K562 (cell line): ENCODE measurements around the gene HTRA3. TPM values are rescaled to one million over a fixed set of nuclear protein-coding genes. Genes with fewer than 3 reads are reported as not detected.

Experiments used
- ATAC-seq: fragments of 200-7000 bp; cut with Tn5 transposase; 3 replicates; pipeline ENCODE4 v1.9.1; 2020; ENCODE audit warnings: moderate library complexity
- BruUV-seq: library from RNA; stranded (reverse); fragments of 400-500 nt; replicated peaks from 2 replicates; lab custom pipeline; 2021; lab: Mats Ljungman, UMichigan
- CTCF ChIA-PET: fragments of 300-600 bp; formaldehyde crosslinking; extraction: SDS; loops from one replicate; lab custom pipeline; 2021; ENCODE audit warnings: low intra/inter-chr PET ratio; lab: Yijun Ruan, JAX
- POLR2A ChIA-PET: fragments of 300-600, 350-650 bp; sonication (Branson Sonifier 250); formaldehyde crosslinking; extraction: SDS; loops from one replicate; lab custom pipeline; 2021; ENCODE audit warnings: antibody characterized with exemption, inconsistent platforms; lab: Yijun Ruan, JAX
- DNase-seq, 4 experiments: peaks; one replicate each; pipeline versions ENCODE4 v3.0.0 to v3.0.0-alpha.2; 2011 to 2018; ENCODE audit warnings: low spot score in 3 of 4, mixed read lengths in 3 of 4; ENCODE audit errors: extremely low read depth in 1 of 4
- FAIRE-seq: peaks from 2 replicates; lab custom pipeline; 2011; peaks lifted over from hg19 to GRCh38; lab: Jason Lieb, UNC
- H2AFZ ChIP-seq: 2 replicates; pipeline ENCODE4 v1.6.0; 2011; ENCODE audit warnings: low read depth, low read length, control low read depth, inconsistent platforms
- H3K27ac ChIP-seq: fragments of 200-600 bp; 3 replicates; pipeline ENCODE4 v1.8.0; 2011; ENCODE audit warnings: low read depth, mild to moderate bottlenecking, control low read depth, inconsistent platforms, low read length, moderate library complexity, mixed read lengths; ENCODE audit errors: extremely low read depth
- H3K27me3 ChIP-seq, 2 experiments: fragments of 300-600 bp in 1 of 2; 2 replicates in 1 of 2; 3 replicates in 1 of 2; pipeline versions ENCODE4 v1.6.0 to v1.8.0; 2011; ENCODE audit warnings: inconsistent platforms in 2 of 2, low read length in 2 of 2, mild to moderate bottlenecking in 1 of 2, mixed read lengths in 1 of 2, moderate library complexity in 1 of 2; ENCODE audit not compliant: control insufficient read depth in 2 of 2, insufficient read depth in 2 of 2
- H3K36me3 ChIP-seq: fragments of 300-600 bp; 3 replicates; pipeline ENCODE4 v1.8.0; 2011; ENCODE audit warnings: mild to moderate bottlenecking, low read length, inconsistent platforms; ENCODE audit not compliant: control insufficient read depth, insufficient read depth
- H3K4me1 ChIP-seq, 2 experiments: fragments of 200-600 bp in 1 of 2; replicated peaks in 1 of 2; 2 replicates in 1 of 2; 3 replicates in 1 of 2; pipeline versions ENCODE4 v1.5.1 to v1.8.0; 2011; ENCODE audit warnings: inconsistent platforms in 2 of 2, low read length in 2 of 2, mild to moderate bottlenecking in 1 of 2, mixed read lengths in 1 of 2, moderate library complexity in 1 of 2; ENCODE audit not compliant: control insufficient read depth in 2 of 2, insufficient read depth in 2 of 2
- H3K4me2 ChIP-seq: 2 replicates; pipeline ENCODE4 v1.6.1; 2011; ENCODE audit warnings: low read length, control low read depth, inconsistent platforms, mixed read lengths; ENCODE audit not compliant: insufficient read depth
- H3K4me3 ChIP-seq: fragments of 200-600 bp; sonication (generic), shearing (Covaris generic); 2 replicates; pipeline ENCODE4 v1.5.1; 2016; ENCODE audit warnings: control low read depth, inconsistent platforms
- H3K79me2 ChIP-seq: fragments of 200-600 bp; 3 replicates; pipeline ENCODE4 v1.8.0; 2011; ENCODE audit warnings: low read length, inconsistent platforms; ENCODE audit not compliant: control insufficient read depth, insufficient read depth
- H3K9ac ChIP-seq, 2 experiments: 2 replicates each; pipeline versions ENCODE4 v1.6.0 to v1.6.1; 2011; ENCODE audit warnings: low read depth in 2 of 2, low read length in 2 of 2, control low read depth in 1 of 2, inconsistent platforms in 1 of 2, mild to moderate bottlenecking in 1 of 2, mixed read lengths in 1 of 2; ENCODE audit not compliant: insufficient read depth in 1 of 2
- H3K9me1 ChIP-seq: one replicate; pipeline ENCODE4 v1.6.0; 2011; ENCODE audit warnings: inconsistent platforms, mild to moderate bottlenecking, low read length, moderate library complexity; ENCODE audit not compliant: control insufficient read depth, insufficient read depth
- H3K9me3 ChIP-seq: replicated peaks from 2 replicates; pipeline ENCODE4 v1.5.1; 2011; ENCODE audit warnings: low read depth, low read length, inconsistent platforms; ENCODE audit not compliant: control insufficient read depth, insufficient read depth
- H4K20me1 ChIP-seq: replicated peaks from 2 replicates; pipeline ENCODE4 v1.6.1; 2011; ENCODE audit warnings: low read length, inconsistent platforms, mixed read lengths; ENCODE audit not compliant: control insufficient read depth, insufficient read depth
- BMI1 ChIP-seq: fragments of 150-350 bp; IDR thresholded peaks from 2 replicates; pipeline ENCODE4 v1.6.1; 2014; ENCODE audit warnings: low read length
- KLF1 ChIP-seq: fragments of 450-650 bp; IDR thresholded peaks from 2 replicates; pipeline ENCODE4 v1.6.1; 2016; ENCODE audit warnings: missing genetic modification characterization, missing compliant biosample characterization
- TOE1 ChIP-seq, 2 experiments: fragments of 450-650 bp in 1 of 2; sonication (generic) in 1 of 2; formaldehyde crosslinking in 1 of 2; IDR thresholded peaks; 2 replicates each; pipeline versions ENCODE4 v1.7.1 to v1.8.0; 2016 to 2022; ENCODE audit warnings: borderline replicate concordance in 2 of 2, mild to moderate bottlenecking in 2 of 2, antibody characterized with exemption in 1 of 2, inconsistent platforms in 1 of 2, low read depth in 1 of 2, missing genetic modification reagents in 1 of 2, moderate library complexity in 1 of 2
- ZBED1 ChIP-seq: IDR thresholded peaks from 2 replicates; pipeline ENCODE4 v1.6.1; 2014
- ZC3H8 ChIP-seq: fragments of 450-650 bp; IDR thresholded peaks from 2 replicates; pipeline ENCODE4 v1.6.1; 2017
- ZFP30 ChIP-seq: fragments of 250-450 bp; sonication (Bioruptor Pico); IDR thresholded peaks from 2 replicates; pipeline ENCODE4 v1.8.0; 2022; ENCODE audit warnings: moderate library complexity, mild to moderate bottlenecking, inconsistent platforms, borderline replicate concordance
- ZFP36 ChIP-seq: fragments of 150-350 bp; IDR thresholded peaks from 2 replicates; pipeline ENCODE4 v1.6.1; 2018; ENCODE audit warnings: low read length, low read depth; ENCODE audit not compliant: partially characterized antibody
- ZNF436 ChIP-seq: fragments of 250-450, 450-650 bp; sonication (Bioruptor Pico); formaldehyde crosslinking; IDR thresholded peaks from 2 replicates; pipeline ENCODE4 v1.7.0; 2020; ENCODE audit warnings: mild to moderate bottlenecking
- WGBS: fragments of 100-300 bp; shearing (Covaris generic); methylation state at CpG from one replicate; pipeline ENCODE4 v1.1.6; 2016; ENCODE audit warnings: low coverage, mixed read lengths; ENCODE audit not compliant: insufficient coverage; ENCODE audit errors: missing lambda C conversion rate; 5-methylcytosine and 5-hydroxymethylcytosine counted together
- in situ Hi-C: fragments of 300-500 bp; cut with MboI; formaldehyde crosslinking; loops from 4 replicates; pipeline ENCODE4 v1.15.0; 2018; ENCODE audit warnings: inconsistent platforms, mixed read lengths
- intact Hi-C: fragments of 100-400 bp; cut with micrococcal nuclease; formaldehyde crosslinking; loops from 2 replicates; pipeline ENCODE4 v1.14.2; 2022
- polyA plus RNA-seq, 8 experiments: library from polyadenylated mRNA; depleted of rRNA in 4 of 8; stranded (reverse) in 5 of 8; unstranded in 3 of 8; fragments of >200 nt; fragmentation: Nextera tagmentation in 2 of 8; fragmentation: Illumina TruSeq in 1 of 8; extraction: Ambion mirVana in 2 of 8; extraction: Trizol in 1 of 8; gene quantifications; 2 replicates each; pipeline versions ENCODE4 v1.2.1 to v1.2.3, GENCODE V29; 2011 to 2014; ENCODE audit warnings: inconsistent platforms in 1 of 8, missing spikeins in 1 of 8
- total RNA-seq, 7 experiments: library from RNA; depleted of rRNA in 6 of 7; stranded (reverse); fragments of >200 nt in 6 of 7; fragmentation: Illumina TruSeq in 2 of 7; extraction: Trizol in 2 of 7; gene quantifications; 2 replicates each; pipeline versions ENCODE4 v1.2.1 to v1.2.3, GENCODE V29; 2011 to 2021; ENCODE audit warnings: low replicate concordance in 1 of 7
- TF ChIP-seq, protein P1 (sequence below): fragments of 250-450 bp; sonication (Bioruptor Pico); IDR thresholded peaks from 2 replicates; pipeline ENCODE4 v1.5.0; 2020; ENCODE audit warnings: mild to moderate bottlenecking, borderline replicate concordance

Gene HTRA3
- total and polyA plus RNA-seq, 9 of the 15 experiments (the other 6 are each of a cell fraction or from before 2014, with no cell fraction given), result 0.04 TPM; not detected in 8

DNA sequence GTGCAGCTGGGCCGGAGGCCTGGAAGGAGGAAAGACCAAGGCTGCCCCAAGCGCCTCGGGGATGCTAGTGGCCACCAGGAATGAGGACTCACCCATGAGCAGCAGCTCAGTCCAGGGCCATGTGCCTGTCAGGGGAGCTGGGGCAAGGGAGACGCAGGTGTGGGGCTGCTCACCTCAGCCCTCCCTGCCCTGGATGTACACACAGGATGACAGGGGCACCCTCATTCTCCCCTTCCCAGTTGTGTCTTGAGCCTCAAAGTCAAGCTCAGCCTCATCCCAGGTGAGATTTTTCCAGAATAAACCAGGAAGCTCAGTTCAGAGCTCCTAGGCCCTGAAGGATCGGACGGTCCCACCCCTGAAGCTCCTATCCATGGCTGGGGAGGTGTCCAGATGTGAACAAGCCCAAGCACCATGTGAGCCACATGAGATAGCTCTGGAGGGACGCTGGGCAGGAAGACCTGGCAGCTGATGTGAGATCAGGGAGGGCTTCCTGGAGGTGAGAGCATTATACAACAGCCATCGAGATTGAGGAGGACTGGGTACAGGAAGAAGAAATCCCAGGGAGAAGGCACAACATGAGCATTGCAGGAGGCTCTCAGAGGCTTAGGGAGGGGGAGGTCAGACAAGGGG is 23.0 kb downstream of the HTRA3 start:
- no peak for DNase-seq
- 12% methylated on average over 8 of the region's 8 CpGs for WGBS
- intact Hi-C loops (no loop called here), in situ Hi-C loops (no loop called here)
- Histone ChIP-seq H2AFZ (no peak overlapping the region), H3K9ac (no peak overlapping the region), H3K79me2 (no peaks in the 10 kb centered on the region), H3K27me3 (peaks cover 0 to 40% of the 10 kb centered on the region in 2 experiments; a peak in 3 of 5 replicates), H4K20me1 (peaks cover 8% of the 10 kb centered on the region; the same call in 1 of the 2 replicates), H3K27ac (no peak overlapping the region), H3K4me2 (no peak overlapping the region), H3K4me1 (peaks cover 4 to 11% of the 10 kb centered on the region in 2 experiments; a peak in 4 of 5 replicates), H3K36me3 (no peaks in the 10 kb centered on the region), H3K9me3 (no peaks in the 10 kb centered on the region), H3K9me1 (no peaks in the 10 kb centered on the region), H3K4me3 (no peak overlapping the region)
- no TSS peak for BruUV-seq
- no peak for ATAC-seq
- ChIA-PET CTCF (no interaction called here), POLR2A (interaction anchor here (1.9 kb wide), 1 partner anchor 11 kb away, joined by 8 read pairs; no protein-coding TSS in a partner anchor)
- no peak for FAIRE-seq
- TF ChIP-seq BMI1 (no peak), KLF1 (tag) (no peak), ZNF436 (CRISPR knock-in tag) (peak; percentile 43; the same call in 1 of the 2 replicates), TOE1 (IDR thresholded peaks at IDR 0.05; ENCODE audit: borderline replicate concordance) (no peak), TOE1 (CRISPR knock-in tag; IDR thresholded peaks at IDR 0.05; ENCODE audit: borderline replicate concordance, low read depth) (no peak), ZFP30 (CRISPR knock-in tag) (no peak), ZC3H8 (no peak), ZBED1 (no peak), ZFP36 (peak; percentile 96)
- TF ChIP-seq, protein P1, sequence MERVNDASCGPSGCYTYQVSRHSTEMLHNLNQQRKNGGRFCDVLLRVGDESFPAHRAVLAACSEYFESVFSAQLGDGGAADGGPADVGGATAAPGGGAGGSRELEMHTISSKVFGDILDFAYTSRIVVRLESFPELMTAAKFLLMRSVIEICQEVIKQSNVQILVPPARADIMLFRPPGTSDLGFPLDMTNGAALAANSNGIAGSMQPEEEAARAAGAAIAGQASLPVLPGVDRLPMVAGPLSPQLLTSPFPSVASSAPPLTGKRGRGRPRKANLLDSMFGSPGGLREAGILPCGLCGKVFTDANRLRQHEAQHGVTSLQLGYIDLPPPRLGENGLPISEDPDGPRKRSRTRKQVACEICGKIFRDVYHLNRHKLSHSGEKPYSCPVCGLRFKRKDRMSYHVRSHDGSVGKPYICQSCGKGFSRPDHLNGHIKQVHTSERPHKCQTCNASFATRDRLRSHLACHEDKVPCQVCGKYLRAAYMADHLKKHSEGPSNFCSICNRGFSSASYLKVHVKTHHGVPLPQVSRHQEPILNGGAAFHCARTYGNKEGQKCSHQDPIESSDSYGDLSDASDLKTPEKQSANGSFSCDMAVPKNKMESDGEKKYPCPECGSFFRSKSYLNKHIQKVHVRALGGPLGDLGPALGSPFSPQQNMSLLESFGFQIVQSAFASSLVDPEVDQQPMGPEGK, result no peak
